Thyroid gland (tissue), 4 donors: ENCODE data around the gene LIPH.

Source experiments
- CTCF ChIP-seq, 6 experiments: fragments of 200-600 bp in 3 of 6; fragments of 450-650 bp in 3 of 6; sonication (generic) in 3 of 6; IDR thresholded peaks; one replicate each; pipeline ENCODE4 v1.5.1; 2016 to 2019; ENCODE audit warnings: antibody characterized with exemption in 6 of 6, mild to moderate bottlenecking in 2 of 6, inconsistent platforms in 1 of 6, moderate library complexity in 1 of 6
- POLR2A ChIP-seq, 2 donors: fragments of 450-650 bp; IDR thresholded peaks; one replicate each; pipeline ENCODE4 v1.6.1; 2017; ENCODE audit warnings: antibody characterized with exemption in 2 of 2, mild to moderate bottlenecking in 2 of 2, moderate library complexity in 1 of 2

- TF ChIP-seq POLR2A (IDR thresholded peaks at IDR 0.05) = no peak
- no peak for TF ChIP-seq CTCF (IDR thresholded peaks at IDR 0.05)
Measured at GRCh38 chr3:185539934-185540333, 12.5 kb downstream of the LIPH start.
